LNCAP (cell line): ENCODE data around the gene WNK2.

Experiments used
- CTCF ChIP-seq: fragments of 450-650 bp; IDR thresholded peaks from 2 replicates; pipeline ENCODE4 v1.5.1; 2017; ENCODE audit warnings: mild to moderate bottlenecking

Gene WNK2

DNA sequence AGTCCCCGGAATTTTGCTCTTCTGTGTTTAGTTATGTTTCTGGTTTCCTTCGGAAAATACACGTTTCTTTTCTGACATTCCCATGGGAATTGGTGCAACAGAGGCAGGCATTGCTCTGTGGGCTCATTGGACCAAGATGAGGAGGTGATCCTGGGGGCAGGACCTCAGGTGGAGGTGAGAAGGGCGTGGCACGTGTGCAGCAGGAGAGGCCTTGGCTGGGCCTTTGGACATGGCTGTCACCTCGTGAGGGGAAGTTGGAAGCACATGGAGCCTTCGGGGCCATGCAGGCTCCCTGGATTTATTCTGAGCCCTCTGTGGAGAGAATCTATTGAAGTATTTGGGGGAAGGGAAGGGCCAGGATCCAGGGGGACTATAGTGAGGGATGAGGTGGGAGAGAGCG, 44.5 kb downstream of the WNK2 start:
- TF ChIP-seq CTCF: no peak

GRCh38 chr9:93229636-93230035, 45.7 kb downstream of the WNK2 start:
- TF ChIP-seq CTCF: no peak

- no peak for TF ChIP-seq CTCF
Observed at GRCh38 chr9:93230185-93230584, 46.2 kb downstream of the WNK2 start.

DNA sequence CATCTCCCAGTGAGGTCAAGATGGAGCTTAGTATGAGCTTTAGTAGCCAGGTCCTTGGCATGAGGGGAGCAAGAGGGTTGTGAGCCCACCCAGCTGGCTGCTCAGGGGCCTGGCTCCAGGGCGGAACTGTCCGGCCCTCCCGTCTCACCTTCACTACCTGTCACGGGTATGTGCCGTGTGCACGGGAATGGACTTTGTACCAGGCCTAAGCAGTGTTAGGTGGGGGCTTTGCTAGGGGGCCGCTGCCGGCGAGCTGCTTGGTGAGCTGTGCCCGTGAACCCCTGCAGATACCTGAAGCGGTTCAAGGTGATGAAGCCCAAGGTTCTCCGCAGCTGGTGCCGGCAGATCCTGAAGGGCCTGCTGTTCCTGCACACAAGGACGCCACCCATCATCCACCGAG, 46.7 kb downstream of the WNK2 start:
- TF ChIP-seq CTCF: no peak

DNA sequence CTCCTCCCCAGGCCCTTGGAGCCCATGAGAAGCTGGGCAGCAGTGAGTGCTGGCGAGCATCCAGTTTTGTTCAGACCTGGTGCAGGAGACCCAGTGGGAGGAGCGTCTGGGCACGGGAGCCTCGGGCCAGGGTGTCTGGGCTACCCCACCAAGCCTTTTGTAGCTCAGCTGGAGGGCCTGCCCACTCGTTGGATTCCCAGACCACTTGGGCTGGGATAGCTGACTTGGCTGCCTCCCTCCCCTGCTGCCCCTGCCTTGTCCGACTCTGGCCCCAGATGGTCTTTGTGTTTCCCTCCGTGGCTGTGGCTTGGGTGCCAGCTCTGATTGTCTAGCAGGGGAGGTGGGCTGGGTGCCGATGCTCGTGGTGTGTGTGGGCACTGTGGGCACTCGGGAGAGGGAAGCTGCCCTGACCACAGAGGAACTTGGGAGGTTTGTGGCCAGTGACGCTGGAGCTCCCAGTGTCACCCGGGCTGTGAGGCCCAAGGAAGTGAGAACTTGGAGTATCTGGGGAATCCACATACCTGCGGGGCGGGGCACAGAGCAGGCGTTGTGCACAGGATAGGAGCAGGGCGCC, 47.3 kb downstream of the WNK2 start:
- no peak for TF ChIP-seq CTCF

DNA sequence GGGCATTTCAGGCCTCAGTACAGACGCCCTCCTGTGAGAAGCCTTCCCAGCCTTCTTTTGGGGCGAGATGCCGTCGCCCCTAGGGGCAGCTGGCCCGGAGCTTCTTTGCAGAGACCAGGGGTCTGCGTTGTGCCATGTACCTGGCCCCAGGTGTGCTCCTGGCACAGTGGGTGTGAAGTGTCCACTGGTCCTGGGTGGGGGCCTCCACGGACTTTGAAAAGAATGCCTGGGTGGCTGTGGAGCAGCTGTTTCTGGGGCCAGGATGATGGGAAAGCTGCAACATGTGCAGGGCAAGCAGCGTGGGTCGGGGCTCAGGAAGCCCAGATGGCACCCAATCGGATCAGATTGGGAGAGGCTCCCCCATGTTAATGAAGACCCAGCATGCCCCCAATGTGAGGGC, 47.8 kb downstream of the WNK2 start:
- TF ChIP-seq CTCF: no peak

GRCh38 chr9:93232388-93232960, 48.5 kb downstream of the WNK2 start:
- TF ChIP-seq CTCF: no peak

- no peak for TF ChIP-seq CTCF
Observed at GRCh38 chr9:93233033-93233432, 49.1 kb downstream of the WNK2 start.
